HEK293 (cell line): ENCODE data around the gene SAMD4B.
"Not testable (repeated sequence)": the region's sequence is repeated elsewhere in the genome, so short reads cannot be mapped to it uniquely, and the experiment has no call there.

Experiments used
- CTCF ChIA-PET: fragments of 350-600 bp; formaldehyde crosslinking; extraction: SDS; loops from one replicate; lab custom pipeline; 2021; ENCODE audit warnings: antibody characterized with exemption; lab: Yijun Ruan, JAX
- POLR2A ChIA-PET: fragments of 300-600 bp; formaldehyde crosslinking; extraction: SDS; loops from one replicate; lab custom pipeline; 2020; ENCODE audit warnings: antibody characterized with exemption, inconsistent platforms; lab: Yijun Ruan, JAX
- H3K27ac ChIP-seq: fragments of 200-500 bp; sonication (Bioruptor generic); 2 replicates; pipeline ENCODE4 v1.5.1; 2014; ENCODE audit warnings: low read depth, low read length, control low read depth, inconsistent platforms; ENCODE audit errors: extremely low read depth
- H3K36me3 ChIP-seq, 2 experiments: fragments of 200-500 bp in 1 of 2; sonication (Bioruptor generic) in 1 of 2; 1 replicate in 1 of 2; 2 replicates in 1 of 2; pipeline ENCODE4 v1.5.1; 2014 to 2017; ENCODE audit warnings: inconsistent platforms in 2 of 2, low read length in 2 of 2; ENCODE audit not compliant: control insufficient read depth in 2 of 2, insufficient read depth in 1 of 2
- H3K4me1 ChIP-seq: fragments of 200-500 bp; sonication (Bioruptor generic); 2 replicates; pipeline ENCODE4 v1.5.1; 2014; ENCODE audit warnings: mild to moderate bottlenecking, low read length, inconsistent platforms; ENCODE audit not compliant: control insufficient read depth, insufficient read depth
- H3K4me3 ChIP-seq: 2 replicates; pipeline ENCODE4 v1.5.1; 2011; ENCODE audit warnings: low read depth, mild to moderate bottlenecking, control low read depth, low read length, moderate library complexity
- H3K9me3 ChIP-seq: fragments of 200-500 bp; sonication (Bioruptor generic); 2 replicates; pipeline ENCODE4 v1.5.1; 2014; ENCODE audit warnings: low read depth, low read length, inconsistent platforms; ENCODE audit not compliant: control insufficient read depth, insufficient read depth
- BCL11B ChIP-seq: fragments of 450-650 bp; formaldehyde crosslinking; IDR thresholded peaks from 2 replicates; pipeline ENCODE4 v1.5.1; 2016; ENCODE audit warnings: low read depth, missing biosample characterization, missing genetic modification characterization
- EGR2 ChIP-seq: fragments of 450-650 bp; formaldehyde crosslinking; IDR thresholded peaks from 2 replicates; pipeline ENCODE4 v1.5.1; 2016; ENCODE audit warnings: low read depth, missing biosample characterization, missing genetic modification characterization
- GLI2 ChIP-seq: fragments of 450-650 bp; formaldehyde crosslinking; IDR thresholded peaks from 2 replicates; pipeline ENCODE4; 2017; ENCODE audit warnings: missing biosample characterization, missing genetic modification characterization, low read depth, borderline replicate concordance
- IKZF3 ChIP-seq: fragments of 450-650 bp; IDR thresholded peaks from 2 replicates; pipeline ENCODE4 v1.5.0; 2018; ENCODE audit warnings: missing biosample characterization, mild to moderate bottlenecking, missing genetic modification characterization, moderate library complexity
- KLF1 ChIP-seq: fragments of 450-650 bp; formaldehyde crosslinking; IDR thresholded peaks from 2 replicates; pipeline ENCODE4 v1.5.1; 2016; ENCODE audit warnings: missing biosample characterization, missing genetic modification characterization
- KLF8 ChIP-seq: fragments of 450-650 bp; formaldehyde crosslinking; IDR thresholded peaks from 2 replicates; pipeline ENCODE4 v1.5.1; 2016; ENCODE audit warnings: missing biosample characterization, missing genetic modification characterization
- REPIN1 ChIP-seq: fragments of 450-650 bp; formaldehyde crosslinking; IDR thresholded peaks from 2 replicates; pipeline ENCODE4 v1.5.1; 2017; ENCODE audit warnings: missing biosample characterization, missing genetic modification characterization, low read depth
- ZBTB48 ChIP-seq: fragments of 450-650 bp; formaldehyde crosslinking; IDR thresholded peaks from 2 replicates; pipeline ENCODE4 v1.5.1; 2016; ENCODE audit warnings: missing biosample characterization, missing genetic modification characterization
- ZFHX2 ChIP-seq: fragments of 450-650 bp; formaldehyde crosslinking; conservative IDR thresholded peaks from 2 replicates; pipeline ENCODE4 v1.5.1; 2016; ENCODE audit warnings: missing biosample characterization, missing genetic modification characterization
- ZNF24 ChIP-seq: fragments of 450-650 bp; formaldehyde crosslinking; IDR thresholded peaks from 2 replicates; pipeline ENCODE4 v1.5.1; 2016; ENCODE audit warnings: missing biosample characterization, missing genetic modification characterization
- ZNF350 ChIP-seq: fragments of 450-650 bp; formaldehyde crosslinking; IDR thresholded peaks from 2 replicates; pipeline ENCODE4 v1.5.0; 2017; ENCODE audit warnings: missing biosample characterization, mild to moderate bottlenecking, missing genetic modification characterization
- ZNF426 ChIP-seq: fragments of 450-650 bp; formaldehyde crosslinking; IDR thresholded peaks from 2 replicates; pipeline ENCODE4 v1.5.1; 2017; ENCODE audit warnings: missing biosample characterization, missing genetic modification characterization, mild to moderate bottlenecking, inconsistent platforms, moderate library complexity
- ZNF473 ChIP-seq: fragments of 450-650 bp; formaldehyde crosslinking; IDR thresholded peaks from 2 replicates; pipeline ENCODE4 v1.5.1; 2017; ENCODE audit warnings: missing biosample characterization, missing genetic modification characterization
- ZNF677 ChIP-seq: fragments of 450-650 bp; IDR thresholded peaks from 2 replicates; pipeline ENCODE4 v1.5.0; 2018; ENCODE audit warnings: missing biosample characterization, mild to moderate bottlenecking, missing genetic modification characterization, moderate library complexity
- ZNF747 ChIP-seq: fragments of 450-650 bp; formaldehyde crosslinking; IDR thresholded peaks from 2 replicates; pipeline ENCODE4 v1.5.1; 2016; ENCODE audit warnings: missing biosample characterization, missing genetic modification characterization
- ZNF785 ChIP-seq: fragments of 450-650 bp; formaldehyde crosslinking; IDR thresholded peaks from 2 replicates; pipeline ENCODE4 v1.5.1; 2016; ENCODE audit warnings: missing biosample characterization, missing genetic modification characterization
- ZSCAN30 ChIP-seq: fragments of 450-650 bp; IDR thresholded peaks from 2 replicates; pipeline ENCODE4 v1.5.1; 2018; ENCODE audit warnings: missing biosample characterization, mild to moderate bottlenecking, missing genetic modification characterization, moderate library complexity
- TF ChIP-seq, protein P1 (sequence below): fragments of 450-650 bp; formaldehyde crosslinking; IDR thresholded peaks from 2 replicates; pipeline ENCODE4 v1.5.1; 2016; ENCODE audit warnings: missing biosample characterization, missing genetic modification characterization, borderline replicate concordance
- TF ChIP-seq, protein P2 (sequence below): fragments of 450-650 bp; formaldehyde crosslinking; IDR thresholded peaks from 2 replicates; pipeline ENCODE4 v1.5.1; 2016; ENCODE audit warnings: missing biosample characterization, missing genetic modification characterization
- TF ChIP-seq, protein P3 (sequence below): fragments of 450-650 bp; formaldehyde crosslinking; IDR thresholded peaks from 2 replicates; pipeline ENCODE4 v1.5.1; 2017; ENCODE audit warnings: missing biosample characterization, missing genetic modification characterization

The SAMD4B gene

DNA sequence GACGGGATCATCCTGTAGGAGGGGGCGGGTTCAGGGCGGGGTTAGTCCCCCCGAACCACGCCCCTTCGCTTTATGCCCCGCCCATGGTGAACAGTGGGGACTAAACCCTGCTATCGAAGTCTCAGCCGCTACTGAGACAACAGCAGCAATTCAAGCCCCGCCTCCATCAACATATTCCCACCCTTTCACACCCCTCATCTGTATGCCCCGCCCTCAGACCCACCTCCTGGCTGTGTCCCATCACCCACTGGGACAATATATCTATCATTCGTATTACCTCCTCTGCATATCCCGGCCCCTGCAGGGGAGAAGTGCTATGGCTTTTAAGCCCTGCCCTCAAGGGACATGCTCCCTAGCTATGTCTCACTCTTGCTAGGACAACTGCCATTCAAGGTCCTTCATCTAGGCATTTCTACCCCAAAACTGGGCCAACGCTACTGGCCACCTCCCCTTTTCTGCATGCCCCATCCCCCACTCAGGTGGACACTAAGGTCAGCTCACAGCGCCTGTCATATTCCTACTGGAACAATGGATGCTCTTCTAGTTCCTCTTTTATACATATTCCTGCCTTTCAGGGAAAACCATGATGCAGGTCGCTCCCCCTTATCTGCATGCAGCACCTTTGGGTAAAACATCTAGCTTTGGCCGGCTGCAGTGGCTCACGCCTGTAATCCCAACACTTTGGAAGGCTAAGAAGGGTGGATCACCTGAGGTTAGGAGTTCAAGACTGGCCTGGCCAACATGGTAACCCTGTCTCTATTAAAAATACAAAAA, 33.5 kb upstream of the SAMD4B start (continued):
- TF ChIP-seq, protein P1, sequence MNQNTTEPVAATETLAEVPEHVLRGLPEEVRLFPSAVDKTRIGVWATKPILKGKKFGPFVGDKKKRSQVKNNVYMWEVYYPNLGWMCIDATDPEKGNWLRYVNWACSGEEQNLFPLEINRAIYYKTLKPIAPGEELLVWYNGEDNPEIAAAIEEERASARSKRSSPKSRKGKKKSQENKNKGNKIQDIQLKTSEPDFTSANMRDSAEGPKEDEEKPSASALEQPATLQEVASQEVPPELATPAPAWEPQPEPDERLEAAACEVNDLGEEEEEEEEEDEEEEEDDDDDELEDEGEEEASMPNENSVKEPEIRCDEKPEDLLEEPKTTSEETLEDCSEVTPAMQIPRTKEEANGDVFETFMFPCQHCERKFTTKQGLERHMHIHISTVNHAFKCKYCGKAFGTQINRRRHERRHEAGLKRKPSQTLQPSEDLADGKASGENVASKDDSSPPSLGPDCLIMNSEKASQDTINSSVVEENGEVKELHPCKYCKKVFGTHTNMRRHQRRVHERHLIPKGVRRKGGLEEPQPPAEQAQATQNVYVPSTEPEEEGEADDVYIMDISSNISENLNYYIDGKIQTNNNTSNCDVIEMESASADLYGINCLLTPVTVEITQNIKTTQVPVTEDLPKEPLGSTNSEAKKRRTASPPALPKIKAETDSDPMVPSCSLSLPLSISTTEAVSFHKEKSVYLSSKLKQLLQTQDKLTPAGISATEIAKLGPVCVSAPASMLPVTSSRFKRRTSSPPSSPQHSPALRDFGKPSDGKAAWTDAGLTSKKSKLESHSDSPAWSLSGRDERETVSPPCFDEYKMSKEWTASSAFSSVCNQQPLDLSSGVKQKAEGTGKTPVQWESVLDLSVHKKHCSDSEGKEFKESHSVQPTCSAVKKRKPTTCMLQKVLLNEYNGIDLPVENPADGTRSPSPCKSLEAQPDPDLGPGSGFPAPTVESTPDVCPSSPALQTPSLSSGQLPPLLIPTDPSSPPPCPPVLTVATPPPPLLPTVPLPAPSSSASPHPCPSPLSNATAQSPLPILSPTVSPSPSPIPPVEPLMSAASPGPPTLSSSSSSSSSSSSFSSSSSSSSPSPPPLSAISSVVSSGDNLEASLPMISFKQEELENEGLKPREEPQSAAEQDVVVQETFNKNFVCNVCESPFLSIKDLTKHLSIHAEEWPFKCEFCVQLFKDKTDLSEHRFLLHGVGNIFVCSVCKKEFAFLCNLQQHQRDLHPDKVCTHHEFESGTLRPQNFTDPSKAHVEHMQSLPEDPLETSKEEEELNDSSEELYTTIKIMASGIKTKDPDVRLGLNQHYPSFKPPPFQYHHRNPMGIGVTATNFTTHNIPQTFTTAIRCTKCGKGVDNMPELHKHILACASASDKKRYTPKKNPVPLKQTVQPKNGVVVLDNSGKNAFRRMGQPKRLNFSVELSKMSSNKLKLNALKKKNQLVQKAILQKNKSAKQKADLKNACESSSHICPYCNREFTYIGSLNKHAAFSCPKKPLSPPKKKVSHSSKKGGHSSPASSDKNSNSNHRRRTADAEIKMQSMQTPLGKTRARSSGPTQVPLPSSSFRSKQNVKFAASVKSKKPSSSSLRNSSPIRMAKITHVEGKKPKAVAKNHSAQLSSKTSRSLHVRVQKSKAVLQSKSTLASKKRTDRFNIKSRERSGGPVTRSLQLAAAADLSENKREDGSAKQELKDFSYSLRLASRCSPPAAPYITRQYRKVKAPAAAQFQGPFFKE (tag by site-specific recombination) = no peak
- TF ChIP-seq REPIN1 (no peak), GLI2 (tag by site-specific recombination) (no peak)

DNA sequence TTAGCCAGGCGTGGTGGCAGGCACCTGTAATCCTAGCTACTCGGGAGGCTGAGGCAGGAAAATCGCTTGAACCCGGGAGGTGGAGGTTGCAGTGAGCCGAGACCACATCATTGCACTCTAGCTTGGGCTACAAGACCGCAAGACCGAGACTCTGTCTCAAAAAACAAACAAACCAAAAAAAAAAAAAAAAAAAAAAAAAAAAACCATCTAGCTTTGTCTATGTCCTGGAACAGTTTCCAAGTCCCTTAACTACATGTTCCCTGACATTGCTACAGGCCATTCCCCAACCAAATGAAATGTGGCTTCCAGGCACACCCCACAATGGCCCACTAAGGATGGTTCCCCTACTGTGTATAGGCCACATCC, 32.9 kb upstream of the SAMD4B start:
- H3K4me3 ChIP-seq, H3K27ac ChIP-seq, H3K9me3 ChIP-seq, POLR2A ChIA-PET: not testable (repeated sequence)
- CTCF ChIA-PET = interaction anchor here (0.6 to 1.1 kb wide), 2 partner anchors 19 to 47 kb away, joined by 3 read pairs; no protein-coding TSS in a partner anchor
- peaks cover 55 to 56% of the 10 kb centered on the region in 2 experiments for H3K36me3 ChIP-seq
- H3K4me1 ChIP-seq = peaks cover 22% of the 10 kb centered on the region
- TF ChIP-seq ZBTB48 = 0 out of 2 replicates have a peak, but pooled peaks have one; percentile 34
- TF ChIP-seq, protein P2, sequence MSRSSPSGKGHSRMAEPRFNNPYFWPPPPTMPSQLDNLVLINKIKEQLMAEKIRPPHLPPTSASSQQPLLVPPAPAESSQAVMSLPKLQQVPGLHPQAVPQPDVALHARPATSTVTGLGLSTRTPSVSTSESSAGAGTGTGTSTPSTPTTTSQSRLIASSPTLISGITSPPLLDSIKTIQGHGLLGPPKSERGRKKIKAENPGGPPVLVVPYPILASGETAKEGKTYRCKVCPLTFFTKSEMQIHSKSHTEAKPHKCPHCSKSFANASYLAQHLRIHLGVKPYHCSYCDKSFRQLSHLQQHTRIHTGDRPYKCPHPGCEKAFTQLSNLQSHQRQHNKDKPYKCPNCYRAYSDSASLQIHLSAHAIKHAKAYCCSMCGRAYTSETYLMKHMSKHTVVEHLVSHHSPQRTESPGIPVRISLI = peak; percentile 93
- TF ChIP-seq, all 188 proteins: peak for 2; not testable (repeated sequence) for 186

DNA sequence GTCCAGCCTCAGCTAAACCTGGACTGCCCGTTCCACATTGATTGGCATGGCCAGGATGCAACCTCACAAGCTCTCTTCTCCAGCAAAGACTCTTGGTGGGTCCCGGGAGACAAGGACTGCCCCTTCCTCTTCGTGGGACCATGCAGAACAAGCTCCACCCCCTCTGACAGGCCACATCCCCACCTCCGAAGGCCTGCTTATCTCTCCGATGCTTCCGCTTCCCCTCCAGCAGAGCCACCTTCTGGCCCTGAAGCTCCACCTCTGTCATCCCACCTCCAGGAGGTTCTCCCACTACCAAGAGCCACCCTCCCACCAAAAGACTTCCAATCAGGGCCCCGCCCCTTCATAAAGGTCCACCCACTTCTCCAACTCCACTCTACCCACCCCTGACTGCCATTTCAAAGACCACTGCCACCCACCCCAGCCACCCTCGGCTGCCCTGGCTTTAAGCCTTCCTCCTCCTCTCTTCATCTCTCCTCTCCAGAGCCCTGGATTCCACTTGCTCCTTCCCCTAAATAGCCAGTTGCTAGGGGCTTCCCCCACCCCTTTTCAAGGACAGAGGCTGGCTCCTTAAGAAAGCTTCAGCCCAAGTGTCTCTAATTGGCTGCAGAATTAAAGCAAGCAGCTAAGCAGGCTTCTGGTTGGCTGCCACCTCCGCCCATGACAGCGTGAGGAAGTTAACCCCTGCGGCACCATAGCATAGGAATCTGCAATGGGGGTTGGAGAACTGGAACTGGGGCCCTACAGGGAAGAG, 31.5 kb upstream of the SAMD4B start:
- POLR2A ChIA-PET = interaction anchor here (0.6 to 1.1 kb wide), 6 partner anchors 10 to 125 kb away, joined by 3 read pairs; partner anchors contain the start of genes LRFN1, RPS16 and SAMD4B
- Histone ChIP-seq H3K36me3 (peaks cover 64 to 68% of the 10 kb centered on the region in 2 experiments), H3K27ac (no peak overlapping the region), H3K4me1 (peaks cover 13% of the 10 kb centered on the region), H3K9me3 (no peaks in the 10 kb centered on the region), H3K4me3 (no peak overlapping the region)
- CTCF ChIA-PET = interaction anchor here (0.6 to 1.8 kb wide), 10 partner anchors 11 to 1074 kb away, joined by 3 to 16 read pairs (median 4); partner anchors contain the start of gene IFNL1
- TF ChIP-seq ZNF350 (tag by site-specific recombination) (no peak), ZNF473 (tag by site-specific recombination) (no peak), ZNF785 (no peak), IKZF3 (no peak), EGR2 (tag by site-specific recombination) (peak; percentile 100), ZNF677 (tag by site-specific recombination) (no peak), ZNF426 (tag by site-specific recombination) (no peak), ZFHX2 (tag by site-specific recombination) (peak; percentile 99), KLF8 (tag by site-specific recombination) (no peak), ZNF747 (tag by site-specific recombination) (no peak), BCL11B (tag by site-specific recombination) (no peak), ZSCAN30 (no peak), ZNF24 (tag by site-specific recombination) (0 out of 2 replicates have a peak, but pooled peaks have one; percentile 10), KLF1 (peak; percentile 81)
- TF ChIP-seq, protein P3, sequence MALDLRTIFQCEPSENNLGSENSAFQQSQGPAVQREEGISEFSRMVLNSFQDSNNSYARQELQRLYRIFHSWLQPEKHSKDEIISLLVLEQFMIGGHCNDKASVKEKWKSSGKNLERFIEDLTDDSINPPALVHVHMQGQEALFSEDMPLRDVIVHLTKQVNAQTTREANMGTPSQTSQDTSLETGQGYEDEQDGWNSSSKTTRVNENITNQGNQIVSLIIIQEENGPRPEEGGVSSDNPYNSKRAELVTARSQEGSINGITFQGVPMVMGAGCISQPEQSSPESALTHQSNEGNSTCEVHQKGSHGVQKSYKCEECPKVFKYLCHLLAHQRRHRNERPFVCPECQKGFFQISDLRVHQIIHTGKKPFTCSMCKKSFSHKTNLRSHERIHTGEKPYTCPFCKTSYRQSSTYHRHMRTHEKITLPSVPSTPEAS (tag by site-specific recombination) = no peak
